CD14-positive monocyte (primary cell): ENCODE data around the gene KRTAP13-3. TPM values are rescaled to one million over a fixed set of nuclear protein-coding genes. Genes with fewer than 3 reads are reported as not detected.

Source experiments
- DNase-seq, 3 donors: peaks; one replicate each; pipeline ENCODE4 v3.0.0-alpha.2; 2011 to 2022
- H2AFZ ChIP-seq: 2 replicates; pipeline ENCODE4 v1.6.0; 2012; ENCODE audit warnings: mild to moderate bottlenecking, low read depth, low read length, inconsistent platforms; ENCODE audit not compliant: insufficient read depth, poor library complexity, severe bottlenecking
- H3K27ac ChIP-seq, 2 donors: 1 replicate in 1 of 2; 2 replicates in 1 of 2; pipeline ENCODE4 v1.5.1; 2012 to 2013; ENCODE audit warnings: low read length in 2 of 2, control low read depth in 1 of 2, inconsistent platforms in 1 of 2, low read depth in 1 of 2, mild to moderate bottlenecking in 1 of 2
- H3K27me3 ChIP-seq, 2 donors: one replicate each; pipeline versions ENCODE4 v1.6.0 to v1.6.1; 2011 to 2013; ENCODE audit warnings: low read length in 2 of 2; ENCODE audit not compliant: control insufficient read depth in 2 of 2, insufficient read depth in 2 of 2
- H3K36me3 ChIP-seq, 2 donors: replicated peaks in 1 of 2; 1 replicate in 1 of 2; 2 replicates in 1 of 2; pipeline versions ENCODE4 v1.5.1 to v1.6.1; 2012 to 2013; ENCODE audit warnings: low read length in 2 of 2, control low read depth in 1 of 2, inconsistent platforms in 1 of 2, mild to moderate bottlenecking in 1 of 2; ENCODE audit not compliant: insufficient read depth in 2 of 2, control insufficient read depth in 1 of 2
- H3K4me1 ChIP-seq, 2 donors: 1 replicate in 1 of 2; 2 replicates in 1 of 2; pipeline versions ENCODE4 v1.5.1 to v1.6.1; 2012 to 2013; ENCODE audit warnings: low read length in 2 of 2, control low read depth in 1 of 2, inconsistent platforms in 1 of 2, mild to moderate bottlenecking in 1 of 2, moderate library complexity in 1 of 2; ENCODE audit not compliant: insufficient read depth in 2 of 2, control insufficient read depth in 1 of 2
- H3K4me2 ChIP-seq: replicated peaks from 2 replicates; pipeline ENCODE3; 2012; ENCODE audit warnings: low read length, moderate library complexity, mild to moderate bottlenecking; ENCODE audit not compliant: poor library complexity, severe bottlenecking; ENCODE audit errors: extremely low read depth
- H3K4me3 ChIP-seq, 3 experiments: fragments of 200-600 bp in 1 of 3; sonication (generic) in 1 of 3; replicated peaks in 1 of 3; 1 replicate in 2 of 3; 2 replicates in 1 of 3; pipeline ENCODE4 v1.5.1; 2011 to 2013; ENCODE audit warnings: low read length in 3 of 3, mild to moderate bottlenecking in 3 of 3, control low read depth in 2 of 3, low read depth in 2 of 3, inconsistent platforms in 1 of 3, moderate library complexity in 1 of 3
- H3K79me2 ChIP-seq: 2 replicates; pipeline ENCODE4 v1.6.0; 2012; ENCODE audit warnings: mild to moderate bottlenecking, control low read depth, inconsistent platforms, low read length, moderate library complexity; ENCODE audit not compliant: insufficient read depth
- H3K9ac ChIP-seq: 2 replicates; pipeline ENCODE4 v1.6.0; 2017; ENCODE audit warnings: low read length, mild to moderate bottlenecking; ENCODE audit not compliant: insufficient read depth, poor library complexity, severe bottlenecking
- H3K9me3 ChIP-seq, 2 donors: replicated peaks in 1 of 2; 1 replicate in 1 of 2; 2 replicates in 1 of 2; pipeline versions ENCODE4 v1.5.1 to v1.6.1; 2012 to 2013; ENCODE audit warnings: low read length in 2 of 2, control low read depth in 1 of 2; ENCODE audit not compliant: control insufficient read depth in 1 of 2, insufficient read depth in 1 of 2
- H4K20me1 ChIP-seq: 2 replicates; pipeline ENCODE4 v1.6.0; 2012; ENCODE audit warnings: mild to moderate bottlenecking, low read length, control low read depth, moderate library complexity; ENCODE audit not compliant: insufficient read depth
- H3K27ac Mint-ChIP-seq, 7 donors: one replicate each; pipeline ENCODE4 v1.8.0; 2020; ENCODE audit warnings: mild to moderate bottlenecking in 7 of 7, mixed read lengths in 7 of 7, moderate library complexity in 6 of 7, inconsistent platforms in 2 of 7
- H3K27me3 Mint-ChIP-seq, 3 donors: one replicate each; pipeline ENCODE4 v1.8.0; 2021 to 2022; ENCODE audit warnings: low read depth in 3 of 3, mild to moderate bottlenecking in 3 of 3, mixed read lengths in 3 of 3, moderate library complexity in 3 of 3, inconsistent platforms in 1 of 3
- H3K36me3 Mint-ChIP-seq, 2 donors: one replicate each; pipeline ENCODE4 v1.8.0; 2020; ENCODE audit warnings: mixed read lengths in 2 of 2, inconsistent platforms in 1 of 2, mild to moderate bottlenecking in 1 of 2
- H3K4me1 Mint-ChIP-seq: one replicate; pipeline ENCODE4 v1.8.0; 2020; ENCODE audit warnings: mild to moderate bottlenecking, mixed read lengths
- H3K4me3 Mint-ChIP-seq, 2 donors: one replicate each; pipeline ENCODE4 v1.8.0; 2020; ENCODE audit warnings: mild to moderate bottlenecking in 2 of 2, mixed read lengths in 2 of 2, moderate library complexity in 1 of 2
- H3K9me3 Mint-ChIP-seq, 7 donors: one replicate each; pipeline ENCODE4 v1.8.0; 2020 to 2022; ENCODE audit warnings: mixed read lengths in 7 of 7, mild to moderate bottlenecking in 6 of 7, moderate library complexity in 6 of 7, inconsistent platforms in 2 of 7
- WGBS: methylation state at CpG from one replicate; pipeline ENCODE4 v1.1.5; 2013; ENCODE audit warnings: missing lambda C conversion rate; ENCODE audit not compliant: insufficient coverage; 5-methylcytosine and 5-hydroxymethylcytosine counted together
- intact Hi-C, 2 donors: fragments of 100-400 bp; cut with micrococcal nuclease; formaldehyde crosslinking; loops; one replicate each; pipeline versions ENCODE4 v1.15.0 to v1.15.1; 2023
- polyA plus RNA-seq, 3 donors: library from polyadenylated mRNA; depleted of rRNA in 1 of 3; unstranded in 2 of 3; stranded (reverse) in 1 of 3; fragments of 300-500 nt in 2 of 3; fragments of >200 nt in 1 of 3; fragmentation: Illumina TruSeq in 2 of 3; gene quantifications; 1 replicate in 2 of 3; 2 replicates in 1 of 3; pipeline ENCODE4 v1.2.3, GENCODE V29; 2012 to 2021
- TF ChIP-seq, protein P1 (sequence below): fragments of 200-600 bp; IDR thresholded peaks from one replicate; pipeline ENCODE4 v1.8.0; 2022; ENCODE audit warnings: antibody characterized with exemption, mild to moderate bottlenecking

The KRTAP13-3 gene
- polyA plus RNA-seq, 3 donors = not detected

DNA sequence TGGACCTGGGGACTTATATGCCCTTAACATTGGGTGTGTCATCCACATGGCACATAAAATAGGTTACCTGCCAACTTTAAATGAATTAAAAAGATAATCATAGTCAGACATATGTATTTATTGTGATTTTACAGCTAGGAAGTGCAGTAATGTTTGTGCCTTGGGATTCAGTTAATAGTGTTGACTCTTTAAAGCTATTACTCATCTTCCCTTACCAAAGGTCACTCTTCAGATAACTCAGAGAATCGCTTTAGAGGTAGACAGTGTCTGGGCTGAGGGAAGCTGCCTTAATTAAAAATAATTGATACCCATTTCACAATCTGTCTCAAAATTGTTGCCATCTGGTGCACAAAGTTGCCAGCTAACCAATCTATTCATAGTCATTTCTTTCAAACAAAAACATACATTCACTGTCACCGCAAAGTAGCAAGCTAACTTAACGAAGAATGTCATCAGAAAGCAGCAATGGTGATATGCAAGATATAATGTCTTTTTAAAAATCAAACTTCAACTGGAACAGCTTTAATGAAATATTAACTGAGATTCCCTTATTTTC is 11.4 kb upstream of the KRTAP13-3 start:
- no peaks in the 10 kb centered on the region for H3K27me3 ChIP-seq
- H3K4me1 ChIP-seq = no peaks in the 10 kb centered on the region
- no peak overlapping the region for H2AFZ ChIP-seq
- no peak overlapping the region for H3K4me3 ChIP-seq
- Mint-ChIP-seq H3K36me3 (no peaks in the 10 kb centered on the region), H3K9me3 (peaks cover 0 to 7% (median 1%) of the 10 kb centered on the region in 7 donors), H3K27me3 (no peaks in the 10 kb centered on the region), H3K27ac (no peak overlapping the region), H3K4me1 (no peaks in the 10 kb centered on the region), H3K4me3 (no peak overlapping the region)
- WGBS = no CpG with 5 or more reads among the region's 3 CpGs
- no peak for DNase-seq
- no peak overlapping the region for H3K9ac ChIP-seq
- no peaks in the 10 kb centered on the region for H3K79me2 ChIP-seq
- no peaks in the 10 kb centered on the region for H4K20me1 ChIP-seq
- no peak overlapping the region for H3K27ac ChIP-seq
- TF ChIP-seq, protein P1, sequence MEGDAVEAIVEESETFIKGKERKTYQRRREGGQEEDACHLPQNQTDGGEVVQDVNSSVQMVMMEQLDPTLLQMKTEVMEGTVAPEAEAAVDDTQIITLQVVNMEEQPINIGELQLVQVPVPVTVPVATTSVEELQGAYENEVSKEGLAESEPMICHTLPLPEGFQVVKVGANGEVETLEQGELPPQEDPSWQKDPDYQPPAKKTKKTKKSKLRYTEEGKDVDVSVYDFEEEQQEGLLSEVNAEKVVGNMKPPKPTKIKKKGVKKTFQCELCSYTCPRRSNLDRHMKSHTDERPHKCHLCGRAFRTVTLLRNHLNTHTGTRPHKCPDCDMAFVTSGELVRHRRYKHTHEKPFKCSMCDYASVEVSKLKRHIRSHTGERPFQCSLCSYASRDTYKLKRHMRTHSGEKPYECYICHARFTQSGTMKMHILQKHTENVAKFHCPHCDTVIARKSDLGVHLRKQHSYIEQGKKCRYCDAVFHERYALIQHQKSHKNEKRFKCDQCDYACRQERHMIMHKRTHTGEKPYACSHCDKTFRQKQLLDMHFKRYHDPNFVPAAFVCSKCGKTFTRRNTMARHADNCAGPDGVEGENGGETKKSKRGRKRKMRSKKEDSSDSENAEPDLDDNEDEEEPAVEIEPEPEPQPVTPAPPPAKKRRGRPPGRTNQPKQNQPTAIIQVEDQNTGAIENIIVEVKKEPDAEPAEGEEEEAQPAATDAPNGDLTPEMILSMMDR = no peak
- intact Hi-C loops = no loop called here
- no peak overlapping the region for H3K4me2 ChIP-seq
- no peaks in the 10 kb centered on the region for H3K9me3 ChIP-seq
- no peaks in the 10 kb centered on the region for H3K36me3 ChIP-seq

DNA sequence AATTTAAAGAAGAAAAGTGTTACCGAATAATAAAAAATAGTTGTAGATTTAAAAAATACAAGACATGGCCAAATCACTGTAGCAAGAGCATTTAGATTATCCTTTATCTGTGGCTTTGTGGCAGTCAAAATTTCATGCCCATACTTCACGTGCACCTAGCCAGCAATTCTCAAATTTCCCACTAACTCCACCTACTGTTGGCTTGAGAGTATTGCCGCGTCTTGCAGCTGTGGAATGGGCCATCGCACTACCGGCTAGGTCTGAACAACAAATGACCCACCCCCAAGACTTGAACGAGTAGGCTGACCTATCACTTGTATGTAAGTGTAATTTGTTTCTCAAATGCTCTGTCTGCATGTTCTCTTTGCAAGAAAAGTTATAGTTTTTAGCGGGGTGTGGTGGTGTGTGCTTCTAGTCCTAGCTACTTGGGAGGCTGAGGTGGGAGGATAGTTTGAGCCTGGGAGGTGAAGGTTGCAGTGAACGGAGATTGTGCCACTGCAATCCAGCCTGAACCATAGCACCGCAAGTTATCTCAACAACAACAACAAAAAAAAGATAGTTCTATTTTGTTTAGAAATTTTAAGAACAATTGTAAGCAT is 8.4 kb upstream of the KRTAP13-3 start:
- intact Hi-C loops = no loop called here
- H4K20me1 ChIP-seq = no peaks in the 10 kb centered on the region
- H3K4me3 ChIP-seq = no peak overlapping the region
- no peaks in the 10 kb centered on the region for H3K9me3 ChIP-seq
- 0% methylated on average over 1 of the region's 10 CpGs for WGBS
- no peaks in the 10 kb centered on the region for H3K4me1 ChIP-seq
- no peak overlapping the region for H2AFZ ChIP-seq
- TF ChIP-seq, protein P1 = peak; percentile 41
- DNase-seq = no peak
- no peaks in the 10 kb centered on the region for H3K27me3 Mint-ChIP-seq
- H3K27me3 ChIP-seq = no peaks in the 10 kb centered on the region
- no peaks in the 10 kb centered on the region for H3K36me3 ChIP-seq
- H3K27ac ChIP-seq = no peak overlapping the region
- H3K9ac ChIP-seq = no peak overlapping the region
- H3K27ac Mint-ChIP-seq = no peak overlapping the region
- no peak overlapping the region for H3K4me3 Mint-ChIP-seq
- no peaks in the 10 kb centered on the region for H3K4me1 Mint-ChIP-seq
- no peaks in the 10 kb centered on the region for H3K36me3 Mint-ChIP-seq
- H3K9me3 Mint-ChIP-seq = peaks cover 0 to 2% (median 0%) of the 10 kb centered on the region in 7 donors
- H3K79me2 ChIP-seq = no peaks in the 10 kb centered on the region
- H3K4me2 ChIP-seq = no peak overlapping the region
